Cardiac muscle cell (in vitro differentiated cells and primary cell): ENCODE measurements around the gene HMGB1. TPM values are rescaled to one million over a fixed set of nuclear protein-coding genes. Genes with fewer than 3 reads are reported as not detected.

ENCODE experiments used
- DNase-seq, 2 donors: peaks; one replicate each; pipeline versions ENCODE4 v3.0.0 to v3.0.0-alpha.2; 2010 to 2017; ENCODE audit warnings: low read depth in 1 of 2, low spot score in 1 of 2
- H3K27ac ChIP-seq: fragments of 200-600 bp; sonication (generic); 2 replicates; pipeline ENCODE4 v1.5.1; 2016
- H3K27me3 ChIP-seq: fragments of 200-600 bp; sonication (generic); 2 replicates; pipeline ENCODE4 v1.6.0; 2016; ENCODE audit warnings: control low read depth
- H3K36me3 ChIP-seq: fragments of 200-600 bp; sonication (generic); 2 replicates; pipeline ENCODE4 v1.5.1; 2016; ENCODE audit warnings: control low read depth
- H3K4me1 ChIP-seq: fragments of 200-600 bp; sonication (generic); 2 replicates; pipeline ENCODE4 v1.8.1; 2017; ENCODE audit warnings: low read depth, mild to moderate bottlenecking, mixed run types
- H3K4me3 ChIP-seq: fragments of 200-600 bp; sonication (generic); 2 replicates; pipeline ENCODE4 v1.5.1; 2016; ENCODE audit warnings: mild to moderate bottlenecking
- H3K9me3 ChIP-seq: fragments of 200-600 bp; sonication (generic); 2 replicates; pipeline ENCODE4 v1.5.1; 2017; ENCODE audit warnings: low read depth, mild to moderate bottlenecking, control low read depth
- polyA plus RNA-seq: library from polyadenylated mRNA; unstranded; fragments of >200 nt; fragmentation: Nextera tagmentation; extraction: Ambion mirVana; gene quantifications from 2 replicates; pipeline ENCODE4 v1.2.1, GENCODE V29; 2016
- total RNA-seq: library from RNA; depleted of rRNA; stranded (reverse); fragments of >200 nt; gene quantifications from 2 replicates; pipeline ENCODE4 v1.2.3, GENCODE V29; 2016
- TF ChIP-seq, protein P1 (sequence below): IDR thresholded peaks from 2 replicates; pipeline ENCODE4 v1.5.1; 2012; ENCODE audit warnings: low read depth, mild to moderate bottlenecking, low read length

Gene HMGB1
- total and polyA plus RNA-seq, 2 experiments from 2014 or later = 576 to 642 TPM

DNA sequence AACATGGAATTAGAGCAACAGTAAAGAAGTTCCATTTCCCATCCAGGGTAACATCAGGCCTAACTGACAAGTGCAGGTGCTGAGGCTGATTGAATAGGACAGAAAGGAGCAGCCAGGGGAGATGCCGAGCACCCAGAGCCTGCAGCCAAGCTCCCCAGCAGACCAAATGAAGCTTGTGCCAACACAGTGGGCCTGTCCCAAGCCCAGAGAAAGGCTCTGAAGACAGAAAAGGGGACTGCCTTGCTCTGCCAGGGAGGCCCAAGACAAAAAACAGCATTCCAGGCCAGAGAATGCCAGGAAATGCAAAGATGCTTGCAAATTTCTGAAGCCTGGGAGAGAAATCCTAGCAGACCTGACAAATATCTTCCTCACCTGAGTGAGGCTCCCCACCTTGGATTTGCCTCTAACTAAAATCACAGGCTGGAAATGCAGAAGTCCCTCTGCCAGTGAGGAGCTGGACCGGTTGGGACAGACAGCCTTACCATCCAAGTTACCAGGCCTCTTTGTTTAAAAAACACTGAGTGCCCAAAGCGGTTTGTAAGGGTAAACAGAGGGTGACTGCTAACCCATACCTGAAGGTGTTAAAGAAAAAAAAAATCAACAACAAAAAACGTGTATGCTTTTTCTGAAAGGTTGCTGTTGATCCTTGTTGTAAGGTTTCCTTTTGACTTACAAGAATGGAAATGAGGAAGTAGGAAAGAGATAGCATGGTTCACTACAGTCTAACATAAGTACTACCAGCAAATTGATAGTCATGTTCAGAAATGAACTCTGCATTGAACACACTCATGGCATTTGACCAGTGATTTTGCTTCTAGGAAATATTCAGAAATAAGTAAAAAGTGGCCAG lies 11.8 kb upstream of the HMGB1 start:
- DNase-seq = no peak
- Histone ChIP-seq H3K4me3 (no peak overlapping the region), H3K36me3 (no peaks in the 10 kb centered on the region), H3K27ac (no peak overlapping the region), H3K27me3 (no peaks in the 10 kb centered on the region), H3K4me1 (no peaks in the 10 kb centered on the region), H3K9me3 (no peaks in the 10 kb centered on the region)
- TF ChIP-seq, protein P1, sequence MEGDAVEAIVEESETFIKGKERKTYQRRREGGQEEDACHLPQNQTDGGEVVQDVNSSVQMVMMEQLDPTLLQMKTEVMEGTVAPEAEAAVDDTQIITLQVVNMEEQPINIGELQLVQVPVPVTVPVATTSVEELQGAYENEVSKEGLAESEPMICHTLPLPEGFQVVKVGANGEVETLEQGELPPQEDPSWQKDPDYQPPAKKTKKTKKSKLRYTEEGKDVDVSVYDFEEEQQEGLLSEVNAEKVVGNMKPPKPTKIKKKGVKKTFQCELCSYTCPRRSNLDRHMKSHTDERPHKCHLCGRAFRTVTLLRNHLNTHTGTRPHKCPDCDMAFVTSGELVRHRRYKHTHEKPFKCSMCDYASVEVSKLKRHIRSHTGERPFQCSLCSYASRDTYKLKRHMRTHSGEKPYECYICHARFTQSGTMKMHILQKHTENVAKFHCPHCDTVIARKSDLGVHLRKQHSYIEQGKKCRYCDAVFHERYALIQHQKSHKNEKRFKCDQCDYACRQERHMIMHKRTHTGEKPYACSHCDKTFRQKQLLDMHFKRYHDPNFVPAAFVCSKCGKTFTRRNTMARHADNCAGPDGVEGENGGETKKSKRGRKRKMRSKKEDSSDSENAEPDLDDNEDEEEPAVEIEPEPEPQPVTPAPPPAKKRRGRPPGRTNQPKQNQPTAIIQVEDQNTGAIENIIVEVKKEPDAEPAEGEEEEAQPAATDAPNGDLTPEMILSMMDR = no peak

DNA sequence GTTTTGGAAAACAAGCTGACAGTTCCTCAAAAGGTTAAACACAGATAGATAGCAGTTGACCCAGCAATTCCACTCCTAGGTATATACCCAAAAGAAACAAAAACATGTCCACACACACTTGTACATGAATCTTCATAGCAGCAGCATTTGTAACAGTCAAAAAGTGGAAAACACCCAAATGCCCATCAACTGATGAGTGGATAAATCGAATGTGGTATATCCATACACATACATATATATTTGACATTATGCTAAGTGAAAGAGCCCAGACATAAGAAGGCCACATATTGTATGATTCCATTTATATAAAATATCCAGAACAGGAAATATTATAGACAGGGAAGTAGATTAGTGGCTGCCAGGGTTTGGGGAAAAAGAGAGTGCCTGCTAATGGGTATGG lies 7.9 kb upstream of the HMGB1 start:
- Histone ChIP-seq H3K27me3 (no peaks in the 10 kb centered on the region), H3K36me3 (no peaks in the 10 kb centered on the region), H3K4me1 (no peaks in the 10 kb centered on the region), H3K27ac (no peak overlapping the region), H3K9me3 (no peaks in the 10 kb centered on the region), H3K4me3 (no peak overlapping the region)
- TF ChIP-seq, protein P1 = no peak
- DNase-seq = no peak

DNA sequence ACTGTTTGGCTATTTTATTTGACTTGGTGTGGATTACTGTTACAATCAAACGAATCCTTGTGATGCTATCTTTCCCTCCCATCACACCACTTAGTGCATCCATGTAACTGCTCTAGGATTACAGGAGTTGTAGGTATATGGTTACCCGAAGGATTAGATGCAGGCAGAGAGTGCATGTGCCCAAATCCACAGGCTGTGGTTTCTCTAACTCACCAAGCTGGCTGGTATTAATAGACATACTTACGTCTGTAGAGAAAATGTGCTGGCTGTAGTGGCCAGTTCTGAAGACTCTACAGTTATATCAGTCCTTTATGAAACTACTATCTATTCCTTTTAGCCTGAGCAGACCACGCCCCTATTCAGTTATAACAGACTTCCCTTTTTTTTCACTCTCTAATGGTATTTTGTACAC lies 1.1 kb upstream of the HMGB1 start:
- TF ChIP-seq, protein P1 = no peak
- DNase-seq = no peak
- peaks cover 28% of the 10 kb centered on the region for H3K4me1 ChIP-seq
- no peak overlapping the region for H3K27ac ChIP-seq
- H3K9me3 ChIP-seq = no peaks in the 10 kb centered on the region
- H3K36me3 ChIP-seq = peaks cover 14% of the 10 kb centered on the region
- peak overlapping the region; percentile 23 for H3K4me3 ChIP-seq
- no peaks in the 10 kb centered on the region for H3K27me3 ChIP-seq

DNA sequence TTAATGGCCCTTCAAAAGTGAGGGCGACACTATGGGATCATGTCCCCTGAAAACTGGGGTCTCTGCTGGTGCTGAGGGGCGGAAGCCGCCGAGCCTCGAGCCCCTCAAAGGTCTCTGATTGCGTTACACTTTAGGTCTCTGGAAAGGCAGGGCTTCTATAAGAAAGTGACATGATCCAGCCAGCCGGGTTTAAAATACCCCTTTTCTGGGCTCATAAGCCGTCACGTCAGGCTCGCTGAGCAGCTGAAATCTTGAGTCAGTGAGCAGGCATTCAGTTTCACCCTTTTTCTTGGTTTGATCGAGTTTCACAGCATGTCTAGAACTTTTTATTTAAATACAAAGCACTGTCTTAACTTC lies 600 bp upstream of the HMGB1 start:
- TF ChIP-seq, protein P1 = no peak
- H3K9me3 ChIP-seq = no peaks in the 10 kb centered on the region
- H3K36me3 ChIP-seq = peaks cover 16% of the 10 kb centered on the region
- peak in 1 of 2 donors; percentile 13 for DNase-seq
- no peaks in the 10 kb centered on the region for H3K27me3 ChIP-seq
- H3K4me1 ChIP-seq = peaks cover 30% of the 10 kb centered on the region
- H3K27ac ChIP-seq = peak overlapping the region; percentile 29
- peak overlapping the region; percentile 23 for H3K4me3 ChIP-seq

DNA sequence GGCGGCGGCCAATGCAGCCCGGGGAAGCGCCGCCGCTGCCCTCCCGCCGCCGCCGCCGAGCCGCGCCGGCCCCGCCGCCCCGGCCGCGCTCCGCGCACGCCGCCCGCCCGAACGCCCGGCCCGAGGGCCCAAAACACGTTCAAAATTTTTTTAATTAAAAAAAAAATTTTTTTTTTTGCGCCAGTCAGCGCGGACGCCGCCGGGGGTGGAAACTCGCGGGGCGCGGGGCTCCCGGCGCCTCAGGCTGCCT lies 468 bp downstream of the HMGB1 start:
- Histone ChIP-seq H3K27me3 (no peaks in the 10 kb centered on the region), H3K9me3 (no peaks in the 10 kb centered on the region), H3K4me1 (peaks cover 30% of the 10 kb centered on the region), H3K4me3 (peak overlapping the region; percentile 100), H3K27ac (peak overlapping the region; percentile 98), H3K36me3 (peaks cover 16% of the 10 kb centered on the region)
- TF ChIP-seq, protein P1 = no peak
- DNase-seq = no peak
